NOMO-1 (cell line): Measurements from ENCODE around the gene EEPD1.
"Not testable (repeated sequence)": the region's sequence is repeated elsewhere in the genome, so short reads cannot be mapped to it uniquely, and the experiment has no call there.

ENCODE experiments used
- DNase-seq, 2 experiments: peaks; one replicate each; lab custom pipeline; 2025; ENCODE audit not compliant: unreplicated experiment in 2 of 2; lab: John Stamatoyannopoulos, UW

EEPD1 gene

DNA sequence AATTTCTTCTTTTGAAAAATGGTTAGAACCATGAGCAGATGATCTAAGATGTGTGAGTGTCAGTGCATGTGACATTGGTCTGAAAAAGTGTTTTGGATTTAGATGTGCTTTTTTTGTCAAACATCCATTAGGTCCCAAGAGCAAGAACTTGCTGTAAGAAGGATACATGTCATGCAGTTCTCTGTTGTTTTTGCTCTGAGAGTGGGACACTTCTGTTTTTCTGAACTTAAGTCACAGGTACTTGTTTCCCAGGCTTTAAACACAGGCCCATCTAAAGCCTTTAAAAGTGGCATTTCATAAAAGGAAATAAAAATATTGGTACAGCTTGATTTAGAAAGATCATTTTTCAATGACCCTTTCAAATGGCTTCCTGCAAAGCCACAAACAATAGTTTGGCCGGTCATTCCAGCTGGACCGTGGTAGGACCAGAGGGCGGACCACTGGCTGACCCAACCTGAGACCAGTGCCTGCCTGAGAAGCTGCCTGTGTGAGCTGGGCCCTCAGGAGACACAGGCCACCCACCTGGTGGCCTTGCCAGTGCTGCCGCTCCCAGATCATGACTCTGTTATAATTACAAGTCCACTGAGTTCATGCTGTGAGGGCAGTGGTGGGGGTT is 92.7 kb downstream of the EEPD1 start:
- no peak for DNase-seq

- no peak for DNase-seq
Measured at GRCh38 chr7:36249091-36249490, 96.0 kb downstream of the EEPD1 start.

GRCh38 chr7:36253699-36254098 is 100.6 kb downstream of the EEPD1 start:
- DNase-seq = no peak

DNA sequence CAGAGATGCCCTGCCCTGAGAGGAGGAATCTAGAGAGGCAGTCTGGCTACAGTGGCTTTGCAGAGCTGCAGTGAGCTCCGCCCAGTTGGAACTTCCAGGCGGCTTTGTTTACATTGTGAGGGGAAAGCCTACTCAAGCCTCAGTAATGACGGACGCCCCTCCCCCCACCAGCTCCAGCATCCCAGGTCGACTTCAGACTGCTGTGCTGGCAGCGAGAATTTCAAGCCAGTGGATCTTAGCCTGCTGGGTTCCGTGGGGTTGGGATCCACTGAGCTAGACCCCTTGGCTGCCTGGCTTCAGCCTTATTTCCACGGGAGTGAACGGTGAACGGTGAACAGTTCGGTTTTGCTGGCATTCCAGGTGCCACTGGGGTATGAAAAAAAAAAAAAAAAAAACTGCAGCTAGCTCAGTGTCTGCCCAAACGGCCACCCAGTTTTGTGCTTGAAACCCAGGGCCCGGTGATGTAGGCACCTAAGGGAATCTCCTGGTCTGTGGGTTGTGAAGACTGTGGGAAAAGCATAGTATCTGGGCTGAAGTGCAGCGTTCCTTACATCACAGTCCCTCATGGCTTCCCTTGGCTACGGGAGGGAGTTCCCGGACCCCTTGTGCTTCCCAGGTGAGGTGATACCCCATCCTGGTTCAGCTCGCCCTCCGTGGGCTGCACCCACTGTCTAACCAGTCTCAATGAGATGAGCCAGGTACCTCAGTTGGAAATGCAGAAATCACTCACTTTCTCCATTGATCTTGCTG is 105.6 kb downstream of the EEPD1 start:
- DNase-seq = not testable (repeated sequence)

DNA sequence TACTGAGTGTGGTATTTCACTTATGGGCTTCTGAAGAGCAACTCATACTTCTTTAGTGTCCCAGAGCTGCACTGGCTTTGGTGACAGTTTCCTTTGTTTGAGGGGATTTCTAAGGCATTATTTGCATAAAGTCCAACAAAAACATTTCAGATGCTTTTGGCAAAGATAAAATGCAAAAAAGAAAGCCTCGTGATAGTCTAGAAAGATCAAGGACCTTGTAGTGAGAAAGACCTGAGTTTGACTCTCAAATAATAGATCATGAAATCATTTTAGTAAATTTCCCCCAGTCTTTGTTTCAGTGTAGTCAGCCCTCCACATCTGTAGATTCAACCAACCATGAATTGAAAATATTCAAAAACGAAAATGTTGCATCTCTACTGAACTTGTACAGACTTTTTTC is 107.4 kb downstream of the EEPD1 start:
- no peak for DNase-seq

DNA sequence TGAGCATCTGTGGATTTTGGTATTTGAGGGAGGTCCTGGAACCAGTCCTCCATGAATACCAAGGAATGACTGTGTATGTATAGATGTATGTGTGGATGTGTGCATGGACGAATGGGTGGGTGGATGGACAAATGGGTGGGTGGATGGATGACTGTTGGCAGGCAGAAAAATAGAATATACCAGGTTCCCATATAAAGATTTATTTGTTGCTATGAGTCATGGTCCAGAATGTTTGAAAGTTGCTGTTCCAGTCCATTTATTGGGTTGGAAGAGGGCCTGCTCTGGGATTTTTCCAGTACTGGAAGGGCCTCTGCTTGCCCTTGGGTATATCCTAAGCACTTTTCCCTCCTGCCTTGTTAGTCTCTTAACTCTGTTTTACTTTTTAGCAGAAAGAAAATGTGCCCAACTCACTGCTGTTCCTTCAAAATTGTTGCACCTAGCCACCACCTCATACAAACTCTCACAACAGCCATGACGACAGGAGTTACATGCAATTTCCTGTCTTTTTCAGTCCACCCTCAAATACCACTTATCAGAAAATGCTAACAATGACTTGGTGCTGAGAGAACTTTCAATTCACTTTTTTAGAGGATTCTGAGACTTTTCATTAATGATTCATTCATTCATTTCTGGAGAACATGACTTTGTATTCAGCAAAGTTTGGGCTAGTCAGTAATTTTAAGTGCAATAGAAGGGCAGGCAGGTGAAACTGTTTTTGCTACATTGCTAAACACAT is 108.1 kb downstream of the EEPD1 start:
- peak; percentile 60 to 72 for DNase-seq

GRCh38 chr7:36262309-36263094 is 109.4 kb downstream of the EEPD1 start:
- DNase-seq = no peak

DNA sequence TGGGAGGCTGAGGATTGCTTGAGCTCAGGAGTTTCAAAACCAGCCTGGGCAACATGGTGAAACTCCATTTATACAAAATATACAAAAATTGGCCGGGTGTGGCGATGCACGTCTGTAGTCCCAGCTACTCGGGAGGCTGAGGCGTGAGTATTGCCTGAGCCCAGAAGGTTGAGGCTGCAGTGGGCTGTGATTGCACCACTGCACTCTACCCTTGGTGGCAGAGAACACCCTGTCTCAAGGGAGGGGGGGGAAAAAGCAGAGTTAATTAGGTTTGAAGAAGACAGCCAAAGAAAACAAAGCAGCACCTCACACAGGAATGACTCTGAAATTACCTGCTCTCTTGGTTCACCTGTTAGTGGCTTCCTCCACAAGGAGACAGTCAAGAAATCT is 110.0 kb downstream of the EEPD1 start:
- DNase-seq = no peak

DNA sequence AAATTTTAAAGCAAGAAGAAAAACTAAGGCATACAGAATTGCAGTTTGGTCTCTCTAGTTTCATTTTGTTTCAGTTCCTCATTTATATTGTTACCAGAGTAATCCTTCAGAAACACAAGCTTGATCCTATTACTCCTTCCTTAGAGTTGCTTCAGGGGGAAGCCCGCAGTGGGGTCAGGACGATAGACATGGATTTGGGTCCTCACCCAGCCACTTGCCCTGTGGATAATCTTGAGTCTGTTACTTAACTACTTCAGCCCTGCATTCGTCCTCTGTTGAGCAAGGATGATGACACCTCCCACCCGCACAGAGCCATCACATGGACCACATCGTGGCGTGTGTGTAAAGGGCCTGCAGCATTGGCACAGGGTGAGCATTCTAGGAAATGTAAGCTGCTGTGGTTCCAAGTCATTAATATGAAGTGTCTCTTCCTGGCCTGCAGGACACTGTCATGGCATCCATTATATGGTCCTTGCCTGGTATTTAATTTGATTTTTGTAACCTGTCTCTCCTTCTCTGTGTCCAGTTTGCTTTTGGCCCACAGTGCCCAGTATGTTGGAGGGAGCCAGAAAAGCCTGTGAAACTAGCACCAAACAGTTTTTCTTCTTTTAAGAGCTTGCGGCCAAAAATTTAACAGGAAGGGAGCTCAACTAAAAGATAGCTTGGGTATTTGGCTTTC is 111.2 kb downstream of the EEPD1 start:
- peak; percentile 78 to 86 for DNase-seq

GRCh38 chr7:36264913-36265516 is 112.0 kb downstream of the EEPD1 start:
- no peak for DNase-seq

- peak; percentile 60 to 71 for DNase-seq
Measured at GRCh38 chr7:36265680-36266079, 112.6 kb downstream of the EEPD1 start.

DNA sequence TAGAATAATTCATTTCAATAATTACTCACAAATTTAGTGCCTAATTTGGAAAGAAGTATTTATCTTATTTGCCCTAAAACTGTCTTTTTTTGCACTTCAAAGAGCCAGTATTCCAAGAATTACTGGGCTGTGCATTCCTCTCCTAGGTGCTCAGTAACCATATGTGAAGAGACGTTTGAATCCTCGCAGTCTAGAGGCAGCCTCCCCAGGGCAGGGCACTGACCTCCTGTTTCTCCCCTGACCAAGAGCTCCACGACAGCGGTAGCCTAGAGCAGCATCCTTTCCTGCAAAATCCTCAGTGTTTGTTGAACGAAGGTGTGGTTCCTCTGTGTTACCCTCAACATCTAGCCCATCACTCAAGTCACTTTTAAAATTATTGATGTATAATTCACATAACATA is 113.1 kb downstream of the EEPD1 start:
- no peak for DNase-seq

DNA sequence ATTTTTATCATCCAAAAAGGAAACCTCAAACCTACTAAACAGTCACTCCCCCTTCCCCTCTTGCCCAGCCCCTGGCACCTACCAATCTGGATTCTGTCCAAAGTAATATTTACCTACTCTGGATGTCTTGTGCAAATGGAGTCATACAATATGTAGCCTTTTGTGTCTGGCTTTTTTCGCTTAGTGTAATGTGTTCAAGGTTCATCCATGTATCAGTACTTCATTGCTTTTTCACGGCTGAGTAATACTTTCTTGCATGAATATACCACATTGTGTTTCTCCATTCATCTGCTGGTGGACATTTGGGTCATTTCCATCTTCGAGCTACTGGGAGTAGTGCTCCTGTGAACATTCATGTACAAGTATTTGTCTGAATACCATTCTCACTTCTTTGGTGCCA is 113.6 kb downstream of the EEPD1 start:
- no peak for DNase-seq

DNA sequence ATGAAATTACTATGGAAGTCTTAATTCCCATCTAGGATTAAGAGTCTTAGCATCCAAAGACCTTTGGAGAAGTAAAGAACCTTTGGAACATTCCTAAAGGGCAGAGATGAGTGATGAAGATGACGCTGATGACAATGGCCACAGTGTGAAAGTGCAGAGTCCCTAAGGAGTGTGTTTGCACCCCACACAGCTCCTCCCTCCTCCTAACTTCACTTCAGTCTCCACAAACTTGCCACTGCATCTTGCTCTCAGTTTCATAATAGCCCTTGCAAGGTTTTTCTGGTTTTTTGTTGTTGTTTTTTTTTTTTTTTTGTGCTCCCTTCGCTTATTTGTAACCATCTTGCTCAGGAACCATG is 119.1 kb downstream of the EEPD1 start:
- no peak for DNase-seq

DNA sequence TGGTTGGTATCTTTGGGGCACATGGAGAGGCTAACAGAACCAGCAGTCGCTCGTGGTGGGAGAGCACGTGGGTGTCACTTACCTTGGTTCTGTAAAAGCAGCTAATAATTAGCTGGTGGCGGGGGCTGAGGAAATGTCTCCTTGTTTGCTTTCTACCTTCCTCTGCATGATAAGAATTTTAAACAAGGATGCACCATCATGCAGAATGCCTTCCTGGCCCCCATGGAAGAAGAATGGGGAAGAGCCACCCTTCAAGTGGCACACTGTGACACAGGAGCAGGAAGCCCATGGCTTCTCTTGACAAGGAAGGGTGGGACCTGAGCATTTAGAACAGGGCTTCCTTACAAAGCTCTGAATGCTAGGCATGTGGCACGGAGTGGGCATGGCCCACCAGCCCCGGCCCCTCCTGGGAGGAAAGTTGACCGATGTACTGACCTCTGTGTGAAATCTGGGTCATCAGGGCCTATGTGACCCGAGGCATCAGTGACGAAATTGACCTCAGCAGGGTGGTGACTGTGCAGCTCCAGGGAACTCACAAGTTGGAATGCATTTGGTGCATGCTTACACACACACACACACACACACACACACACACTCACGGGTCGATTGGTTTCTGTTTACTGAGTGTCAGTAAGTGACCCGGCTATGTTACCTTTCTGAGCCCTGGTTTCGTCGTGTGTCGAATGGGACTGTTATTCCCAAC is 119.7 kb downstream of the EEPD1 start:
- no peak for DNase-seq

- DNase-seq = no peak
Measured at GRCh38 chr7:36273836-36274235, 120.8 kb downstream of the EEPD1 start.

- no peak for DNase-seq
Measured at GRCh38 chr7:36275735-36276284, 122.8 kb downstream of the EEPD1 start.

- DNase-seq = no peak
Measured at GRCh38 chr7:36276428-36277248, 123.6 kb downstream of the EEPD1 start.

GRCh38 chr7:36277249-36277542 is 124.1 kb downstream of the EEPD1 start:
- DNase-seq = no peak
